ENCODE measurements around the gene PTPRN2.

Gene PTPRN2

DNA sequence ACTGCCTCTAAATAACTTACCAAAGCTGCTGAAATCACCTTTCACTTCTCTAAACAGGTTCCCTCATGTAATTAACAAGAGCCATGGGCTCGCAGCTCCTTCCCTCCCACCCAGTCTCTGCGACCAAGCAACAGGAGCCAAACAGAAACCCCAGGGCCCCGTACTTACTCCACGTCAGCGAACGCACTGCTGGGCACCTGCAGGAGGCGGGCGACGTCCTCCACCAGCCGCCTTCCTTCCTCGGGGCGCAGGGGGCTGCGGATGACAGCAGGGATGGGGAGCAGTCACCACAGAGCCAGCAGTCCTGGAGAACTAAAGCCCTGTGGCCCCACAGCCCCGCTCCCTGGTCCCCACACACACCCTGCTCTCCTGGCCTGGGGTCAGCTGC, 477.0 kb downstream of the PTPRN2 start:
- H3K27me3 ChIP-seq (ENCODE audit: control insufficient read depth in 2 of 2, insufficient read depth in 2 of 2, low read length in 2 of 2): no peaks in the 10 kb centered on the region
- no peak overlapping the region for H3K9ac ChIP-seq (ENCODE audit: low read depth in 1 of 2, low read length in 2 of 2)
- H3K4me3 ChIP-seq (ENCODE audit: low read length in 2 of 2): no peak overlapping the region
- no peaks in the 10 kb centered on the region for H3K9me3 ChIP-seq (ENCODE audit: control insufficient read depth in 2 of 2, low read length in 2 of 2)
- H3K4me1 ChIP-seq (ENCODE audit: control insufficient read depth in 2 of 2, insufficient read depth in 2 of 2, low read length in 2 of 2): no peaks in the 10 kb centered on the region
- H3K27ac ChIP-seq (ENCODE audit: low read depth in 2 of 2, low read length in 2 of 2): no peak overlapping the region
- no peaks in the 10 kb centered on the region for H3K36me3 ChIP-seq (ENCODE audit: control insufficient read depth in 2 of 2, insufficient read depth in 2 of 2, low read length in 2 of 2)

DNA sequence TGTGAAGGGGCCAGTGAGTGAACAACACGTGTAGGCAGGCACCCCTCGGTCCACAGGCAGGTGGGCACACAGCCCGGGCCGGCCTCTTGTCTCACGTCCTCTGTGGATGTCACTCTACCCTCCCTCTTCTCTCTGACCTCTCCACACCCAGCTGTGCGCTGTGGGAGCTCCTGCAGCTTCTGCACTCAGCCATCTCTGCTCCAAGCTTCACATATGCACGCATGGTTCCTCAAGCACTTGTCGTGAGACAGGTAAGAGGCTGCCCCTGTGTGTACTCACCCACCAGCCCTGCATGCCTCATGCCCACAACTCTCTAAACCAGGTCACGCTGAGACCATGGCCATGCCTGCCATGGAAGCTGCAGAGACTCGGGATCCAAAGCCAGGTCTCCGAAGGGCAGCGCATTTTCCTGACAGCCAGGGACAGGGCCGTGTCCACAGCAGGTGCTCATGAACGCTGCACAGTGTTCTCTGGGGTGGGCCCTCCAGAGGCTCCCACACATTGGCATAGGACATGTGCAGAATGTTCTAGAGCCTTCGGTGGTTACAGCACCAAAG, 477.5 kb downstream of the PTPRN2 start:
- Histone ChIP-seq H3K4me3 (ENCODE audit: low read length in 2 of 2) (no peak overlapping the region), H3K4me1 (ENCODE audit: control insufficient read depth in 2 of 2, insufficient read depth in 2 of 2, low read length in 2 of 2) (no peaks in the 10 kb centered on the region), H3K9me3 (ENCODE audit: control insufficient read depth in 2 of 2, low read length in 2 of 2) (no peaks in the 10 kb centered on the region), H3K36me3 (ENCODE audit: control insufficient read depth in 2 of 2, insufficient read depth in 2 of 2, low read length in 2 of 2) (no peaks in the 10 kb centered on the region), H3K27me3 (ENCODE audit: control insufficient read depth in 2 of 2, insufficient read depth in 2 of 2, low read length in 2 of 2) (no peaks in the 10 kb centered on the region), H3K9ac (ENCODE audit: low read depth in 1 of 2, low read length in 2 of 2) (no peak overlapping the region), H3K27ac (ENCODE audit: low read depth in 2 of 2, low read length in 2 of 2) (no peak overlapping the region)

DNA sequence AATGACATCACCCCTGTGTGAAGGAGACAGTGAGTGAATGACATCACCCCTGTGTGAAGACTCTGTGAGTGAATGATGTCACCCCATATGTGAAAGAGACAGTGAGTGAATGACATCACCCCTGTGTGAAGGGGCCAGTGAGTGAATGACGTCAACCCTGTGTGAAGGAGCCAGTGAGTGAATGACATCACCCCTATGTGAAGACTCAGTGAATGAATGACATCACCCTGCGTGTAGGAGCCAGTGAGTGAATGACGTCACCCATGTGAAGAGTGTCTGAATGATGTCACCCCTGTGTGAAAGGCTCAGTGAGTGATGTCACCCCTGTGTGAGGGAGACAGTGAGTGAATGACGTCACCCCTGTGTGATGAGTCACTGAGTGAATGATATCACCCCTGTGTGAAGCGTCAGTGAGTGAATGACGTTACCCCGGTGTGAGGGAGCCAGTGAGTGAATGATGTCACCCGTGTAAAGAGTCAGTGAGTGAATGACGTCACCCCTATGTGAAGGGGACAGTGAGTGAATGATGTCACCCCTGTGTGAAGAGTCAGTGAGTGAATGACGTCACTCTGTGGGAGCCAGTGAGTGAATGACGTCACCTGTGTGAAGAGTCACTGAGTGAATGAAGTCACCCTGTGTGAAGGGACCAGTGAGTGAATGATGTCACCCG, 478.1 kb downstream of the PTPRN2 start:
- no peaks in the 10 kb centered on the region for H3K27me3 ChIP-seq (ENCODE audit: control insufficient read depth in 2 of 2, insufficient read depth in 2 of 2, low read length in 2 of 2)
- H3K4me1 ChIP-seq (ENCODE audit: control insufficient read depth in 2 of 2, insufficient read depth in 2 of 2, low read length in 2 of 2): no peaks in the 10 kb centered on the region
- H3K36me3 ChIP-seq (ENCODE audit: control insufficient read depth in 2 of 2, insufficient read depth in 2 of 2, low read length in 2 of 2): no peaks in the 10 kb centered on the region
- H3K9ac ChIP-seq (ENCODE audit: low read depth in 1 of 2, low read length in 2 of 2): no peak overlapping the region
- H3K9me3 ChIP-seq (ENCODE audit: control insufficient read depth in 2 of 2, low read length in 2 of 2): no peaks in the 10 kb centered on the region
- H3K27ac ChIP-seq (ENCODE audit: low read depth in 2 of 2, low read length in 2 of 2): no peak overlapping the region
- no peak overlapping the region for H3K4me3 ChIP-seq (ENCODE audit: low read length in 2 of 2)

DNA sequence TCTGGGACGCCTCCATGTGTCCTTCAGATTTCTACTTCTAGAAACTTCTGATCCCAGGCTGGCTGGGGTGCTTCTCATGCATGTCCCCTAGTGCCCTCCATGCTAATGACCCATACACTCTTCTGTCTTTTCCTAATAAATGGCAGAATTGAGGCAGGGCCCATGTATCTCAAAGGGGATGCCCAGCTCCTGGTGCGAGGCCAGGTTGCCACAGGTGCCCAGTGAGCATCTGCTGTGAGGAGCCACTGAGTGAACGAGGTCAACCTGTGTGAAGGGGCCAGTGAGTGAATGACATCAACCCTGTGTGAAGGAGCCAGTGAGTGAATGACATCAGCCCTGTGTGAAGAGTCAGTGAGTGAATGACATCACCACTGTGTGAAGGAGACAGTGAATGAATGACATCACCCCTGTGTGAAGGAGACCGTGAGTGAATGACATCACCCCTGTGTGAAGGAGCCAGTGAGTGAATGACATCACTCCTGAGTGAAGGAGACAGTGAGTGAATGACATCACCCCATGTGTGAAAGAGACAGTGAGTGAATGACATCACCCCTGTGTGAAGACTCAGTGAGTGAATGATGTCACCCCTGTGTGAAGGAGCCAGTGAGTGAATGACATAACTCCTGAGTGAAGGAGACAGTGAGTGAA, 478.9 kb downstream of the PTPRN2 start:
- H3K9me3 ChIP-seq (ENCODE audit: control insufficient read depth in 2 of 2, low read length in 2 of 2): no peaks in the 10 kb centered on the region
- no peaks in the 10 kb centered on the region for H3K4me1 ChIP-seq (ENCODE audit: control insufficient read depth in 2 of 2, insufficient read depth in 2 of 2, low read length in 2 of 2)
- no peaks in the 10 kb centered on the region for H3K27me3 ChIP-seq (ENCODE audit: control insufficient read depth in 2 of 2, insufficient read depth in 2 of 2, low read length in 2 of 2)
- H3K36me3 ChIP-seq (ENCODE audit: control insufficient read depth in 2 of 2, insufficient read depth in 2 of 2, low read length in 2 of 2): no peaks in the 10 kb centered on the region
- H3K4me3 ChIP-seq (ENCODE audit: low read length in 2 of 2): no peak overlapping the region
- H3K9ac ChIP-seq (ENCODE audit: low read depth in 1 of 2, low read length in 2 of 2): no peak overlapping the region
- no peak overlapping the region for H3K27ac ChIP-seq (ENCODE audit: low read depth in 2 of 2, low read length in 2 of 2)

DNA sequence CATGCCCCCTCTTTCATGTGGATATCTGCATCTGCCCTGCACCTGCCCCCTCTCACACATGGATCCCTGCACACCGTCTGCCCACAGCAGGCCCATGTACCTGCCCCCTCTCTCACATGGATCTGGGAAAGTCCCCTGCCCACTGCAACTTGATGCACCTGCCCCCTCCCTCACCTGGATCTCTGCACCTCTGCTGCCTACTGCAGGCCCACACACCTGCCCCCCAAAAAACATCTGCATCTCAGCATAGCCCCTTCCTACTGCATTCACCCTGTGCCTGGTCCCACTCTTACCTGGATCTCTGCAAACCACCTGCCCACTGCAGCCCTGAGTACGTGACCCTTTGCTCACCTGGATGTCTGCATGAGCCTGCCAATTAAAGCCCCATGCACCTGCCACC, 479.8 kb downstream of the PTPRN2 start:
- H3K4me3 ChIP-seq (ENCODE audit: low read length in 2 of 2): no peak overlapping the region
- no peaks in the 10 kb centered on the region for H3K27me3 ChIP-seq (ENCODE audit: control insufficient read depth in 2 of 2, insufficient read depth in 2 of 2, low read length in 2 of 2)

DNA sequence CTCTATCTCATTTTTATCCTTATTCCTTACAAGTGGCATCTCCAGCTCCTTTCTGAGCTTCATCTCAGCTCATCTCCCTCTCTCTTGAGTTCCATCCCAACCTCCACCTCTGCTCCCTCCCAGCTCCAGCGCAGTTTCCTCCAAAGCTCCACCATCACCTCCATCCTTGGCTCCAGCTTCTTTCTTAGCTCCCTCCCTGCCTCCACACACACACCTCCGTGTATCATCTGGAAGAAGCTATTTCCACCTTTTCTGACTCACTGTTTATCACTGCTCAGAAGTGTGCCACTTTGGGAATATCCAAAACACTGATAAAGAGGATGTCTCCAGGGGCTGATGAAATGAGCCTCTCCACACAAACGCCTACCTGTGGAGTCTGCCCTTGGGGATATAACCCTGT, 481.4 kb downstream of the PTPRN2 start:
- Histone ChIP-seq H3K4me1 (ENCODE audit: control insufficient read depth in 2 of 2, insufficient read depth in 2 of 2, low read length in 2 of 2) (no peaks in the 10 kb centered on the region), H3K4me3 (ENCODE audit: low read length in 2 of 2) (no peak overlapping the region), H3K27ac (ENCODE audit: low read depth in 2 of 2, low read length in 2 of 2) (no peak overlapping the region), H3K9ac (ENCODE audit: low read depth in 1 of 2, low read length in 2 of 2) (no peak overlapping the region), H3K9me3 (ENCODE audit: control insufficient read depth in 2 of 2, low read length in 2 of 2) (no peaks in the 10 kb centered on the region), H3K27me3 (ENCODE audit: control insufficient read depth in 2 of 2, insufficient read depth in 2 of 2, low read length in 2 of 2) (no peaks in the 10 kb centered on the region), H3K36me3 (ENCODE audit: control insufficient read depth in 2 of 2, insufficient read depth in 2 of 2, low read length in 2 of 2) (no peaks in the 10 kb centered on the region)

More for the DNA sequence above, 479.8 kb downstream of the PTPRN2 start:
- no peaks in the 10 kb centered on the region for H3K9me3 ChIP-seq (ENCODE audit: control insufficient read depth in 2 of 2, low read length in 2 of 2)
- no peak overlapping the region for H3K27ac ChIP-seq (ENCODE audit: low read depth in 2 of 2, low read length in 2 of 2)
- no peaks in the 10 kb centered on the region for H3K4me1 ChIP-seq (ENCODE audit: control insufficient read depth in 2 of 2, insufficient read depth in 2 of 2, low read length in 2 of 2)
- H3K36me3 ChIP-seq (ENCODE audit: control insufficient read depth in 2 of 2, insufficient read depth in 2 of 2, low read length in 2 of 2): no peaks in the 10 kb centered on the region
- no peak overlapping the region for H3K9ac ChIP-seq (ENCODE audit: low read depth in 1 of 2, low read length in 2 of 2)

DNA sequence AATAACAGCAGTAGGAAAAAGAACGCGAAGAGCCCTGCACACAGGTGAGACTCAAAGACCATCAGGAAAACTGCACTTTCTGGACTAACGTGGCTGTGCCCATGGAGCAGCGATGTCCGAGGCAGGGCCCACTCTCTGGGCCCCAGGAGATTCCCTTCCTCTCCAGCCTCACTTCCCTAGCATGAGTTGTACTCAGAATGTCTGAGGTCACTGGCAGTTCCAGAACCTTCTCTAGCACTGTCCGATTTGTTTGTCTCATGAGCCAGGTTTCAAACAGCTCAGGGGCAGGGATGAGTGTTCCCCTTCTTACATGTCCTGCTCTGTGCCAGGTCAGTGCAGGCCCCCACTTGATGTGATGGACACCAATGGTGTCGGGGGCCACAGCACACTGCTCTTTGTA, 484.2 kb downstream of the PTPRN2 start:
- Histone ChIP-seq H3K27me3 (ENCODE audit: control insufficient read depth in 2 of 2, insufficient read depth in 2 of 2, low read length in 2 of 2) (no peaks in the 10 kb centered on the region), H3K36me3 (ENCODE audit: control insufficient read depth in 2 of 2, insufficient read depth in 2 of 2, low read length in 2 of 2) (no peaks in the 10 kb centered on the region), H3K27ac (ENCODE audit: low read depth in 2 of 2, low read length in 2 of 2) (no peak overlapping the region), H3K9ac (ENCODE audit: low read depth in 1 of 2, low read length in 2 of 2) (no peak overlapping the region), H3K4me3 (ENCODE audit: low read length in 2 of 2) (no peak overlapping the region), H3K4me1 (ENCODE audit: control insufficient read depth in 2 of 2, insufficient read depth in 2 of 2, low read length in 2 of 2) (no peaks in the 10 kb centered on the region), H3K9me3 (ENCODE audit: control insufficient read depth in 2 of 2, low read length in 2 of 2) (no peaks in the 10 kb centered on the region)

DNA sequence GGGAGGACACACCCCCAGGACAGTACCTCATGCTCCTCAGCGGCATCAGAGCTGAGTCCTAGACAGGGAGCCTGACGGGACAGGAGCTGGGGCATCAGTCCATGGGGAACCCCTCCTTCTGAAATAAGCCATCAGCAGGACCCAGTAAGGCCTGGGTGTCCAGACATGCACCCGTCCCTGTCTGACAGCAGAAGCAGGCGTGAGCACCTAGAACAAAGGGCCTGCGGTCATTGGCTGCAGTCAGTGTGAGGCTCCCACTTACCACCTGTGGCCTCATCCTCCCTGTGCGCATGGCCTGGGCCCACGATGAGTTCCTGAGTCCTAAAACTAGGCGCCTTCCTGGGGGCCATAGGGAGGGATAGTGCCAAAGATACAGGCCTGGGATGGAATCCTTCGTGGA, 484.7 kb downstream of the PTPRN2 start:
- H3K27me3 ChIP-seq (ENCODE audit: control insufficient read depth in 2 of 2, insufficient read depth in 2 of 2, low read length in 2 of 2): no peaks in the 10 kb centered on the region
- no peak overlapping the region for H3K4me3 ChIP-seq (ENCODE audit: low read length in 2 of 2)
- no peaks in the 10 kb centered on the region for H3K9me3 ChIP-seq (ENCODE audit: control insufficient read depth in 2 of 2, low read length in 2 of 2)
- no peaks in the 10 kb centered on the region for H3K4me1 ChIP-seq (ENCODE audit: control insufficient read depth in 2 of 2, insufficient read depth in 2 of 2, low read length in 2 of 2)
- H3K36me3 ChIP-seq (ENCODE audit: control insufficient read depth in 2 of 2, insufficient read depth in 2 of 2, low read length in 2 of 2): no peaks in the 10 kb centered on the region
- H3K9ac ChIP-seq (ENCODE audit: low read depth in 1 of 2, low read length in 2 of 2): no peak overlapping the region
- H3K27ac ChIP-seq (ENCODE audit: low read depth in 2 of 2, low read length in 2 of 2): no peak overlapping the region

DNA sequence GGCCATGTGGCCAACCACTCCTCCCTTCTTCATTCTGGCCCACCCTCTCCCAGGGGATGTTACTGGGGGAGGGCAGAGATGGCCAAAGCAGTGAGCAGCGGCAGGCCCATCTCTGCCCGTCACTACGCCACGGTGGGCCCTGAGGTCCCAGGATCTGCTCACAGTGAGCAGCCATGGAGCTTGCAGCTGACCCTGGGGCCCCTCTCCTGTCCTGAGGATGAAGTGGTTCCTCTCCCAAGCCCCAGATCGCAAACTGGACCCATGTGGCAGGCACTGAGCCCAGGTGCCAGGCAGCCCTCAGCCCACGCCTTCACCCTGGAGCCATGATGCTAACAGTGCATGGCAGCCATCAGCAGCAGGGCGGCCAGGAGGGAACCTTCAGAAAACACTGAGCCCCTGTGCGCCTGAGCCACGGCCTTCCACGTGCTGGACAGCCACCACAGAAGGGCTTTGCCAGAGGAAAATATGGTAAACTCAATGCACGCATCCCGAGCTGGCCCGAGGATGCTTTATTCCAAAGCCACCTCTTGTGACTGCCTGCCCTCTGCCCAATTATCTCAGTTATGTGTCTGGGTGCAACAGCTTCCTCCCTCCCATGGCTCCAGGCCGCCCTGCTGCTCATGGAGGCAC, 485.7 kb downstream of the PTPRN2 start:
- H3K27me3 ChIP-seq (ENCODE audit: control insufficient read depth in 2 of 2, insufficient read depth in 2 of 2, low read length in 2 of 2): no peaks in the 10 kb centered on the region
- no peak overlapping the region for H3K4me3 ChIP-seq (ENCODE audit: low read length in 2 of 2)
- no peaks in the 10 kb centered on the region for H3K36me3 ChIP-seq (ENCODE audit: control insufficient read depth in 2 of 2, insufficient read depth in 2 of 2, low read length in 2 of 2)
- no peaks in the 10 kb centered on the region for H3K4me1 ChIP-seq (ENCODE audit: control insufficient read depth in 2 of 2, insufficient read depth in 2 of 2, low read length in 2 of 2)
- no peak overlapping the region for H3K9ac ChIP-seq (ENCODE audit: low read depth in 1 of 2, low read length in 2 of 2)
- no peak overlapping the region for H3K27ac ChIP-seq (ENCODE audit: low read depth in 2 of 2, low read length in 2 of 2)
- H3K9me3 ChIP-seq (ENCODE audit: control insufficient read depth in 2 of 2, low read length in 2 of 2): no peaks in the 10 kb centered on the region
